Islet precursor cell (in vitro differentiated cells): ENCODE results near the gene AMDHD2.
A peak's percentile ranks its signal among the peaks of the same experiment; 100 is the strongest.
"Not testable (repeated sequence)": the region's sequence is repeated elsewhere in the genome, so short reads cannot be mapped to it uniquely, and the experiment has no call there.

Source experiments
- DNase-seq: peaks from one replicate; pipeline ENCODE4 v3.0.0-alpha.2; 2018

Gene AMDHD2, protein sequence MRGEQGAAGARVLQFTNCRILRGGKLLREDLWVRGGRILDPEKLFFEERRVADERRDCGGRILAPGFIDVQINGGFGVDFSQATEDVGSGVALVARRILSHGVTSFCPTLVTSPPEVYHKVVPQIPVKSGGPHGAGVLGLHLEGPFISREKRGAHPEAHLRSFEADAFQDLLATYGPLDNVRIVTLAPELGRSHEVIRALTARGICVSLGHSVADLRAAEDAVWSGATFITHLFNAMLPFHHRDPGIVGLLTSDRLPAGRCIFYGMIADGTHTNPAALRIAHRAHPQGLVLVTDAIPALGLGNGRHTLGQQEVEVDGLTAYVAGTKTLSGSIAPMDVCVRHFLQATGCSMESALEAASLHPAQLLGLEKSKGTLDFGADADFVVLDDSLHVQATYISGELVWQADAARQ

DNA sequence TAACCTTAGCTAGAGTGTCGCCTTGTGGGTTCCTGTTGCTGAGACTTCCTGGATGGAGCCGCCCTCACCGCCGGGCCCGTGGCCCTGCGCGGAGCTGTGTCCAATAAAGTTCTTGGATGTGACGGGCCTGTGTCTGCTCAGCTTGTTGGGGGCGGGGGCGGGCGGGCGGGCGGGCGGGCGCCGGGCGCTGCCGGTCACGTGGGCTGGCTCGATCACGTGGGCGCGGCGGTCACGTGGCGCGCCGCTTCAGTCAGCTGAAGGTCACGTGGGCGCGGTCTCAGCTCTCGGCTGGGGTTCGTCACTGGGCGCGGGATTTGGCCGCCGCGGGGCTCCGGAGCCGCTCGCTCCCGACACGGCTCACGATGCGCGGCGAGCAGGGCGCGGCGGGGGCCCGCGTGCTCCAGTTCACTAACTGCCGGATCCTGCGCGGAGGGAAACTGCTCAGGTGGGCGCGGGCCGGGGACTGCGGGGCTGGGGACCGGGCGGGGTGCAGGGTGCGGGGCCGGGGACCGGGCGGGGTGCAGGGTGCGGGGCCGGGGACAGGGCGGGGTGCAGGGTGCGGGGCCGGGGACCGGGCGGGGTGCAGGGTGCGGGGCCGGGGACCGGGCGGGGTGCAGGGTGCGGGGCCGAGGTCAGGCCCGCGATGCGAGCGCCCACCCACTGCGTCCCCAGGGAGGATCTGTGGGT lies at the start of gene AMDHD2:
AMDHD2 (plus strand) TSS at position 275 of the 687 bp plus-strand sequence; CDS start at position 363, 88 bp downstream.
- DNase-seq, result peak; percentile 97

- no peak for DNase-seq
Measured at GRCh38 chr16:2470603-2471015, 49.6 kb upstream of the AMDHD2 start.

- DNase-seq, result peak; percentile 70
Measured at GRCh38 chr16:2471016-2471652, 49.0 kb upstream of the AMDHD2 start, which contains the start of gene NTN3. TSS of gene NTN3 (plus strand) at chr16:2471297. CDS start at chr16:2471702, 405 bp downstream.

DNA sequence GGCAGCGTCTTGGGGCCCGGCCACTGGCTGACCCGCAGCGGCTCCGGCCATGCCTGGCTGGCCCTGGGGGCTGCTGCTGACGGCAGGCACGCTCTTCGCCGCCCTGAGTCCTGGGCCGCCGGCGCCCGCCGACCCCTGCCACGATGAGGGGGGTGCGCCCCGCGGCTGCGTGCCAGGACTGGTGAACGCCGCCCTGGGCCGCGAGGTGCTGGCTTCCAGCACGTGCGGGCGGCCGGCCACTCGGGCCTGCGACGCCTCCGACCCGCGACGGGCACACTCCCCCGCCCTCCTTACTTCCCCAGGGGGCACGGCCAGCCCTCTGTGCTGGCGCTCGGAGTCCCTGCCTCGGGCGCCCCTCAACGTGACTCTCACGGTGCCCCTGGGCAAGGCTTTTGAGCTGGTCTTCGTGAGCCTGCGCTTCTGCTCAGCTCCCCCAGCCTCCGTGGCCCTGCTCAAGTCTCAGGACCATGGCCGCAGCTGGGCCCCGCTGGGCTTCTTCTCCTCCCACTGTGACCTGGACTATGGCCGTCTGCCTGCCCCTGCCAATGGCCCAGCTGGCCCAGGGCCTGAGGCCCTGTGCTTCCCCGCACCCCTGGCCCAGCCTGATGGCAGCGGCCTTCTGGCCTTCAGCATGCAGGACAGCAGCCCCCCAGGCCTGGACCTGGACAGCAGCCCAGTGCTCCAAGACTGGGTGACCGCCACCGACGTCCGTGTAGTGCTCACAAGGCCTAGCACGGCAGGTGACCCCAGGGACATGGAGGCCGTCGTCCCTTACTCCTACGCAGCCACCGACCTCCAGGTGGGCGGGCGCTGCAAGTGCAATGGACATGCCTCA lies 48.3 kb upstream of the AMDHD2 start:
- no peak for DNase-seq

- DNase-seq, result no peak
Measured at GRCh38 chr16:2472488-2472864, 47.7 kb upstream of the AMDHD2 start.

GRCh38 chr16:2472885-2473445 lies 47.2 kb upstream of the AMDHD2 start:
- DNase-seq, result no peak

DNA sequence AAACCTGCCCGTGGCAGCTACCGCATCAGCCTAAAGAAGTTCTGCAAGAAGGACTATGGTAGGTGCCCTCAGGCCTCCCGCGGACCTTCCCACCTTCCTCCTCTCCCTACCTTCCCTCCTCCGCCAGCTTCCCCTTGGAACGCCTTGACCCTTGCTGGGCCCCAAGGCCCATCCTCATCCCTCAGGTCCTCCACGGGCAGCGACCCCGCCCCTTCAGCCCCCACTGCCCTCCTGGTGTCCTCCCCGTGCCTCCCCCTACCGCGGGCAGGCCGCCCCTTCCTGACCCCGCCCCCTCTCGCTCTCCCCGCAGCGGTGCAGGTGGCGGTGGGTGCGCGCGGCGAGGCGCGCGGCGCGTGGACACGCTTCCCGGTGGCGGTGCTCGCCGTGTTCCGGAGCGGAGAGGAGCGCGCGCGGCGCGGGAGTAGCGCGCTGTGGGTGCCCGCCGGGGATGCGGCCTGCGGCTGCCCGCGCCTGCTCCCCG lies 46.7 kb upstream of the AMDHD2 start:
- DNase-seq, result no peak

DNA sequence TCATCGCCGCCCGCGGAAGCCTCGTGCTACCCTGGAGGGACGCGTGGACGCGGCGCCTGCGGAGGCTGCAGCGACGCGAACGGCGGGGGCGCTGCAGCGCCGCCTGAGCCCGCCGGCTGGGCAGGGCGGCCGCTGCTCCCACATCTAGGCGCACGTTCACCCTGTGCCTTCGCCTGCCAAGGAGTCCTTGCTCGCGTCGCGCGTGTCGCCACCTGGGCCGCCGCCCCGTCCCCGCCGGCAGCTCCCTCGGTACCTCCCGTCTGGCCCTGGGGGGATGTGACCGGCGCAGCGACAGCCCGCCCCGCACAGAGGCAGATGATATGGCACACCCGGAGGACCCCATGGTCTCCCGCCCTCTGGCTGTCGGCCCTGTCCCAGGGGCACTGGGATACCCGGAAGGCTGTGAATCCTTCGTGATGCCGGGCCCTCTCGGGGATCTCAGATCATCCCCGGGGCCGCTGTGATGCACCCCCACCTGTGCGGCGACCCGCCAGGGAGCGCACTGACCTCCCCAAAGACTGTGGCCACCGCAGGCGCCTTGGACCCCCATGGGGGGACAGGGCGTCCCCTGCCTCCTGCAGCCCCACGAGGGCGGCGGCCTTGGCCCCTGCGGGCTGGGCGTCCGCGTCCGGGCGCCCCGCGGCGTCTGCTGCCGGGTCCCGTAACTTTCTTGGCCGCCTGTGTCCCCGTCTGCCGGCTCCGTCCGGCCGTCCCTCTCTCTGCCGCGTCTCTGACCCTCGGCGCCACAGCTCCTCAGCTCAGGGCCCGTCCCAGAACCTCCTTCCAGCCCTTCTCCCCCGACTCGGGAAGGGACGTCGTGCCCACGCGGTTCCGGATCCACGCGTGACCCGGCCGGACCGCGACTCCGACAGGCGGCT lies 45.9 kb upstream of the AMDHD2 start:
- peak; percentile 71 for DNase-seq

DNA sequence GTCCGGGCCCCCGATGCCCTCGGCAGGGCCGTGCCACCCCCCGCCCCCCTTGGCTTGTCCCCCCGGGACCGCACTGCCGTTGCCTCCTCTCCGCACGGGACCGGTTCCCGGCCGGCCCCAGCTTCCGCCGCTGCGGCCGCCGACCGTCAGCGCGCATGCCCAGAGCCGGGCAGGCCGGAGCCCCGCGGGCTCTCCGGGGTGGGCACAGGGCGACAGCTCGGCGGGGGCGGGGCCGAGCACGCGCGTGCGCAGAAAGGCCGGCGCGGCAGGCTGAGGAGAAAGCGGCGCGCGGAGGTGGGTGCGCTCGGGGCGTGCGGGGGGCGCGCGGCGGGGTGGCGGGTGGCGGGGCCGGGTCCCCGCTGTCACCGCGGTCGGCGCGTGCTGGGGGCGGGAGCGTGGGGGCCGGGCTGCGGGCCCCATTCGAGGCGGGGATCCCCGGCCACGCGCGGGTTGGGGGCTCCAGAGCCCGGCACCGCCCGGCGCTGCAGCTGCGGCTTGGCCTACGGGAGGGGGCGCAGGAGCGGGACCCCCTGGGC lies 45.2 kb upstream of the AMDHD2 start, which contains the start of gene TBC1D24:
TBC1D24 (plus strand) TSS at position 251 of the 536 bp plus-strand sequence. CDS start 21,022 bp downstream, outside the sequence.
- DNase-seq, result peak; percentile 92

GRCh38 chr16:2475413-2476344 lies 44.5 kb upstream of the AMDHD2 start:
- no peak for DNase-seq

- no peak for DNase-seq
Measured at GRCh38 chr16:2476345-2476720, 43.8 kb upstream of the AMDHD2 start.

DNA sequence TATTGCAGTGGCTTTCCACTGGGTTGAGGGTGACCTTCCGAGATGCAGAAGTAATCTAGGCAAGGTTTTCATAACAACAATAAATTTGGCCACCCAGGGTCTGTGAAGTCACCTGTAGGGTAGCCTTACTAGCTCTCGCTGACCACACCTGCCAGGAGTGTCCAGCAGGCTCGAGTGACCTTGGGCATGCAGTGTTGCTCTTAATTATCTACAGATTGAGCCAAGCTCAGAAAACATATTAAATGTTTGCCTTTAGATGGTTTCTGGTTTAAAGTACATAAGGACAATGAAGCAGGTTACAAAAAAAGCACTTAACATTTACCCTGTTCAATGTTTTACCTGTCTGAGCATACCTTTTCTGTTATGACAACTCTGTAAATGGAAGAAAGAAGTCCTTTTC lies 43.4 kb upstream of the AMDHD2 start:
- DNase-seq, result no peak

DNA sequence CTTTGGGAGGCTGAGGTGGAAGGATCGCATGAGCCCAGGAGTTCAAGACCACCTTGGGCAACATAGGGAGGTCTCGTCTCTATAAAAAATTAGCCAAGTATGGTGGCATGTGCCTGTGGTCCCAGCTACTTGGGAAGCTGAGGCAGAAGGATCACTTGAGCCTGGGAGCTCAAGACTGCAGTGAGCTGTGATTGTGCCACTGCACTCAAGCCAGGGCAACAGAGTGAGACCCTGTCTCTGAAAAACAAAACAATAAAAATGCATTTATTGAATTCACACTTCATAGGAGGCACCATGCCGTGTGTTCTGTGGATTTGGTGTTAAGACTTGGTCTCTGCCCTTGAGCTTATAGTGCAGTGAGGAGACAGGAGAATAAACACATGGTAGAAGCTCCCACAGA lies 42.8 kb upstream of the AMDHD2 start:
- no peak for DNase-seq

DNA sequence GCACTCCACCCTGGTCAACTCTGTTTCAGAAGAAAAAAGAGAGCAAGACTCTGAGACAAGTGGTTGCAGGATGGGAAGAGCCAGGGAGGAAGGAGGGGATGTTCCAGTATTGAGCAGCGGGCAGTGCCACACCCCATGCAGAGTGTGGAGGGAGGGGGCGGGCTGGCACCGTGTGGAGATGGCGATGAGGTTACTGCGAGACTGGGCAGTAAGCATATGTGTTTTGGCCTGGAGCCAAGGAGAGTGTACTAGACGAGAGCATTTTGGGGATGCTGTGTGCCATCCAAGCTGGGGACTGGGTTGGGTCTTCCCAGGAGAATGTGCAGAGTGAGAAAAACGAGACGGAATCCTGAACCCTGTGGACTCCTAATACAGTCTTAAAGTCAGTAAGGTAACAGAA lies 41.9 kb upstream of the AMDHD2 start:
- no peak for DNase-seq

- DNase-seq, result not testable (repeated sequence)
Measured at GRCh38 chr16:2479996-2480395, 40.2 kb upstream of the AMDHD2 start.

DNA sequence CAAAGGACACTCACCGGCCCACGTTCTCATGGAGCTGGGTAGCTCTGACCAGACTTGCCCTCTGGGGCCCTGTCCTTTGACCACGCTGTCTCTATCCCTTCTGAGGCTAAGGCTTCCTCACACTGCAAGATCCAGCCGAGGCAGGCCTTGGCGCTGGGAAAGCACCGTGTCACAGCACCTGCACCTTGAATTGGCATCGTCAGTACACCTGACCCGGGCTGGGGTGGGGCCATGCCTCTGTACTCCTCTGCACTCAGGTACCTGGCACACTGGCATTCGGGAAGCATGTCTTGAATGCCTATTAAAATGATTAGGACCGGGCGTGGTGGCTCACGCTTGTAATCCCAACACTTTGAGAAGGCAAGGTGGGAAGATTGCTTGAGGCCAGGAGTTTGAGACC lies 39.2 kb upstream of the AMDHD2 start:
- DNase-seq, result no peak

DNA sequence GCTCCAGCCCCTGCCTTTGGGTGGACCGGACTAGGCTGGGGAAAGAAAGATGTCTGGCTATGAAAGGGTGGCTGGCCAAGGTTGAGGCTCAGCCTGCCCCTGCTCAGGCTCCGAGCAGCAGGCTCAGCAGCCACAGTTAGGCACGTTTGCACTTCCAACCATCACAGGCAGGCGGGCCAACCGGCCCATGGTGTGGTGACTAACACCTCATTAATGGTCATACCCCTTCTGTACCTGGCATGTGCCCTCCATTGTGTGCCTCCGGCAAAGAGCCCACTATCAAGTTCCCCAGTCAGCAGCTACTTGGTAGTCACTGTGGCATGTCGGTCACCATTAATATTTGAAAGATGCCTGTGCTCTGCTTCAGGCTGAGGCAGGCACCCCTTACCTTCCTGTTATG lies 38.5 kb upstream of the AMDHD2 start:
- DNase-seq, result no peak

- no peak for DNase-seq
Measured at GRCh38 chr16:2482249-2482648, 37.9 kb upstream of the AMDHD2 start.

GRCh38 chr16:2482708-2483534 lies 37.2 kb upstream of the AMDHD2 start:
- no peak for DNase-seq
